ENCODE measurements around the gene TEAD4. TPM values are rescaled to one million over a fixed set of nuclear protein-coding genes. Genes with fewer than 3 reads are reported as not detected.
A peak's percentile ranks its signal among the peaks of the same experiment; 100 is the strongest.

TEAD4 gene
- total RNA-seq, 1 experiment from 2014 or later = 127 TPM

DNA sequence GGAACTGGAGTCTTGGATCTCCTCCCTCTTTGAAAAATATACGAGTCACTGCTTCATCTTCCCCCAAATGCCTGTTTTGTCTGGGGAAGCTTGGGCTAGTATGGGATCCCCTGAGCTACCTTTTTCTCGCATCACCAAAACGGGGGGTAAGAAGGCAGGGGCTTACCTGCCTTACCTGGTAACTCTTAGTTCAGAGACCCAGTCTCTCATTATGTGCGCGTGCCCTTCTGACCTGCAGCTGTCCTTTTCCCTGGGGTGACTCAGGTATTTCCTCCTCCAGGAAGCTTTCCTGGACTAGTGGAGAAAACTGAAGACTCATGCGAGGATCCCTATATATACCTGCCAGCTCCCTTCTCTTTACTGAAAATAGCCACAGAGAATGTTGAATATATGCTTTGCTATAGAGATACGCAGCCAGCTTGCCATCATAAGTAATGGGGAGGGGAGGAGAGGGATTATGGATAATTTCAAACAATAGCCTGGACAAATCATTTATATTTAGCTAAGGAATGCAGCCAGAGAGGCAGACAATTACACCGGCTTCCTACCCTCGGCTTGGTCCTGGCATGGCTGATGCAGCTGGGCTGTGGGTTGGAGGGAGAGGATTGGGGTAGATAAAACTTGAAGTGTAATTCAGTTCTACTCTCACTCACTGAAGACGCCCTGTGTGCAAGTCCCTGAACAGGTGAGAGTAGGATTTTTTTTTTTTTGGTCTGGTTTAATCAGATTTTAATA lies 119.1 kb downstream of the TEAD4 start:
- H3K36me3 Mint-ChIP-seq (ENCODE audit: insufficient read depth in 1 of 3, low read depth in 3 of 3) = peaks cover 6 to 12% (median 12%) of the 10 kb centered on the region in 3 experiments
- H3K4ac ChIP-seq (ENCODE audit: low read depth, low read length) = no peak overlapping the region
- H3K23me2 ChIP-seq (ENCODE audit: insufficient read length, low read depth, low read length, poor library complexity, severe bottlenecking) = peaks cover 4% of the 10 kb centered on the region
- no peaks in the 10 kb centered on the region; the same call in 1 of the 2 replicates for H3K27me3 ChIP-seq (ENCODE audit: insufficient read depth, low read length)
- peak overlapping the region; percentile 73 for H3K4me2 ChIP-seq (ENCODE audit: insufficient read depth, insufficient read length, low read length)
- no peaks in the 10 kb centered on the region for H4K20me1 ChIP-seq (ENCODE audit: control insufficient read depth, insufficient read depth, insufficient read length)
- H2AFZ ChIP-seq (ENCODE audit: low read length) = no peak overlapping the region
- H3K79me1 ChIP-seq (ENCODE audit: insufficient read depth, low read depth, low read length, poor library complexity, severe bottlenecking) = no peaks in the 10 kb centered on the region
- no peaks in the 10 kb centered on the region for H3K9me3 ChIP-seq (ENCODE audit: control insufficient read depth, low read depth, low read length)
- no peak overlapping the region for H3K14ac ChIP-seq (ENCODE audit: insufficient read depth, low read length)
- H3K4me1 ChIP-seq (ENCODE audit: insufficient read depth, low read length) = no peaks in the 10 kb centered on the region
- no peak overlapping the region for H3T11ph ChIP-seq (ENCODE audit: low read length)
- H2BK5ac ChIP-seq (ENCODE audit: insufficient read length, low read length) = no peak overlapping the region
- H4K5ac ChIP-seq (ENCODE audit: insufficient read length, low read depth, low read length) = no peak overlapping the region
- no peak overlapping the region for H4K91ac ChIP-seq (ENCODE audit: insufficient read length, low read depth, low read length)
- H2BK120ac ChIP-seq (ENCODE audit: low read depth, low read length, poor library complexity, severe bottlenecking) = no peak overlapping the region
- no peak overlapping the region for H3K56ac ChIP-seq (ENCODE audit: insufficient read length, low read depth, low read length)
- H2BK12ac ChIP-seq (ENCODE audit: insufficient read length, low read depth, low read length) = no peak overlapping the region
- H3K9ac ChIP-seq (ENCODE audit: extremely low read depth, insufficient read length, low read length) = no peak overlapping the region
- H3K27ac Mint-ChIP-seq = no peak overlapping the region; a peak in 1 of 7 replicates
- H3K27ac ChIP-seq (ENCODE audit: insufficient read length, low read depth, low read length) = no peak overlapping the region
- no peak overlapping the region for H2AK5ac ChIP-seq (ENCODE audit: insufficient read length, low read length)
- no peak overlapping the region for H4K8ac ChIP-seq (replicated peaks; ENCODE audit: insufficient read length, low read depth, low read length)
- no peaks in the 10 kb centered on the region for H3K79me2 ChIP-seq (ENCODE audit: insufficient read depth, low read length)
- H2BK20ac ChIP-seq (ENCODE audit: low read depth, low read length, poor library complexity, severe bottlenecking) = no peak overlapping the region
- H3K23ac ChIP-seq (ENCODE audit: insufficient read length, low read depth, low read length) = no peak overlapping the region
- peak overlapping the region; percentile 72 to 81 for H3K4me3 Mint-ChIP-seq
- no peak overlapping the region for H3K18ac ChIP-seq (ENCODE audit: insufficient read length, low read depth, low read length)
- H3K27me3 Mint-ChIP-seq (ENCODE audit: low read depth) = peaks cover 31% of the 10 kb centered on the region
- H3K4me1 Mint-ChIP-seq = peaks cover 18 to 27% of the 10 kb centered on the region in 2 experiments
- H2BK15ac ChIP-seq (ENCODE audit: low read depth, low read length) = no peak overlapping the region
- TF ChIP-seq, protein P1, sequence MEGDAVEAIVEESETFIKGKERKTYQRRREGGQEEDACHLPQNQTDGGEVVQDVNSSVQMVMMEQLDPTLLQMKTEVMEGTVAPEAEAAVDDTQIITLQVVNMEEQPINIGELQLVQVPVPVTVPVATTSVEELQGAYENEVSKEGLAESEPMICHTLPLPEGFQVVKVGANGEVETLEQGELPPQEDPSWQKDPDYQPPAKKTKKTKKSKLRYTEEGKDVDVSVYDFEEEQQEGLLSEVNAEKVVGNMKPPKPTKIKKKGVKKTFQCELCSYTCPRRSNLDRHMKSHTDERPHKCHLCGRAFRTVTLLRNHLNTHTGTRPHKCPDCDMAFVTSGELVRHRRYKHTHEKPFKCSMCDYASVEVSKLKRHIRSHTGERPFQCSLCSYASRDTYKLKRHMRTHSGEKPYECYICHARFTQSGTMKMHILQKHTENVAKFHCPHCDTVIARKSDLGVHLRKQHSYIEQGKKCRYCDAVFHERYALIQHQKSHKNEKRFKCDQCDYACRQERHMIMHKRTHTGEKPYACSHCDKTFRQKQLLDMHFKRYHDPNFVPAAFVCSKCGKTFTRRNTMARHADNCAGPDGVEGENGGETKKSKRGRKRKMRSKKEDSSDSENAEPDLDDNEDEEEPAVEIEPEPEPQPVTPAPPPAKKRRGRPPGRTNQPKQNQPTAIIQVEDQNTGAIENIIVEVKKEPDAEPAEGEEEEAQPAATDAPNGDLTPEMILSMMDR (conservative IDR thresholded peaks at IDR 0.05) = no peak
- H3K9me3 Mint-ChIP-seq = peaks cover 3% of the 10 kb centered on the region in 2 experiments; a peak in 2 of 5 replicates
- no CpG with 5 or more reads among the region's 10 CpGs for WGBS (ENCODE audit: extremely low coverage, insufficient read length, low lambda C conversion rate)
- DNase-seq = peak; percentile 48
